SJCRH30 (cell line): ENCODE data around the gene FFAR1. TPM values are rescaled to one million over a fixed set of nuclear protein-coding genes. Genes with fewer than 3 reads are reported as not detected.

Experiments used
- DNase-seq, 2 experiments: peaks; one replicate each; pipeline ENCODE4 v3.0.0-alpha.2; 2015 to 2020
- H3K27ac ChIP-seq: fragments of 250-450 bp; sonication (Bioruptor Pico); 2 replicates; pipeline ENCODE4 v1.5.1; 2020; ENCODE audit warnings: mild to moderate bottlenecking, moderate library complexity
- H3K27me3 ChIP-seq: fragments of 250-450 bp; sonication (Bioruptor Pico); 2 replicates; pipeline ENCODE4 v1.5.1; 2020; ENCODE audit warnings: mild to moderate bottlenecking, moderate library complexity
- H3K36me3 ChIP-seq: fragments of 250-450 bp; sonication (Bioruptor Pico); 2 replicates; pipeline ENCODE4 v1.5.1; 2020; ENCODE audit warnings: mild to moderate bottlenecking, moderate library complexity
- H3K4me1 ChIP-seq: fragments of 250-450 bp; sonication (Bioruptor Pico); 2 replicates; pipeline ENCODE4 v1.5.1; 2020; ENCODE audit warnings: mild to moderate bottlenecking, moderate library complexity
- H3K4me3 ChIP-seq: fragments of 250-450 bp; sonication (Bioruptor Pico); 2 replicates; pipeline ENCODE4 v1.5.1; 2020; ENCODE audit warnings: mild to moderate bottlenecking, moderate library complexity
- H3K9me3 ChIP-seq: fragments of 250-450 bp; sonication (Bioruptor Pico); replicated peaks from 2 replicates; pipeline ENCODE4 v1.5.1; 2020; ENCODE audit warnings: mild to moderate bottlenecking, moderate library complexity
- total RNA-seq: library from RNA; depleted of rRNA; stranded (reverse); fragments of >200 nt; shearing (Covaris generic); gene quantifications from 2 replicates; pipeline ENCODE4 v1.2.3, GENCODE V29; 2014

The FFAR1 gene
- total RNA-seq, 1 experiment from 2014 or later: not detected

- no peaks in the 10 kb centered on the region for H3K9me3 ChIP-seq
- H3K4me3 ChIP-seq: no peak overlapping the region
- no peak overlapping the region for H3K27ac ChIP-seq
- H3K4me1 ChIP-seq: peaks cover 7% of the 10 kb centered on the region; the same call in 1 of the 2 replicates
- no peaks in the 10 kb centered on the region for H3K27me3 ChIP-seq
- no peaks in the 10 kb centered on the region for H3K36me3 ChIP-seq
- no peak for DNase-seq
These were observed 37.4 kb upstream of the FFAR1 start for GRCh38 chr19:35310331-35310730.

DNA sequence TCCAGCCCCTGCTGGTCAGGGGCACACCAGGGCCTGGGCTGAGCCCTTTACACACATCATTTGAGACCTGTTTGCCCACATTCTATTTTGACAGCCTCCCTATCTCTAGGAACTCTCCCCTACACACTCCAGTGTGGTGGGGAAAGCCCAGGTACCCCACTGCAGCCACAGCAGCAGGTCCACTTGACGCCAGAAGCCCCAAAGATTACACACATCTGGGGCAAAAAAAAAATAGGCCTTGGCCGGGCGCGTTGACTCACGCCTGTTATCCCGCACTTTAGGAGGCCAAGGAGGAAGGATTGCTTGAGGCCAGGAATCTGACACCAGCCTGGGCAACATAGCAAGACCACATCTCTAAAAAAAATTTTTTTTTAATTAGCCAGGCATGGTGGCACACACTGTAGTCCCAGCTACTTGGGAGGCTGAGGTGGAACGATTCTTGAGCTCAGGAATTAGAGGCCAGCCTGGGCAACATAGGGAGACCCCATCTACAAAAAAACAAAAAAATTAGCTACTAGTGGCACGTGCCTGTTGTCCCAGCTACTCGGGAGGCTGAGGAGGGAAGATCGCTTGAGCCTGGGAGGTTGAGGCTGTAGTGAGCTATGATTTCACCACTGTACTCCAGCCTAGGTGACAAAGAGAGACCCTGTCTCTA is 36.8 kb upstream of the FFAR1 start:
- DNase-seq: no peak
- no peaks in the 10 kb centered on the region for H3K36me3 ChIP-seq
- H3K27me3 ChIP-seq: no peaks in the 10 kb centered on the region
- peaks cover 7% of the 10 kb centered on the region; the same call in 1 of the 2 replicates for H3K4me1 ChIP-seq
- H3K27ac ChIP-seq: no peak overlapping the region
- no peak overlapping the region for H3K4me3 ChIP-seq
- H3K9me3 ChIP-seq: no peaks in the 10 kb centered on the region

DNA sequence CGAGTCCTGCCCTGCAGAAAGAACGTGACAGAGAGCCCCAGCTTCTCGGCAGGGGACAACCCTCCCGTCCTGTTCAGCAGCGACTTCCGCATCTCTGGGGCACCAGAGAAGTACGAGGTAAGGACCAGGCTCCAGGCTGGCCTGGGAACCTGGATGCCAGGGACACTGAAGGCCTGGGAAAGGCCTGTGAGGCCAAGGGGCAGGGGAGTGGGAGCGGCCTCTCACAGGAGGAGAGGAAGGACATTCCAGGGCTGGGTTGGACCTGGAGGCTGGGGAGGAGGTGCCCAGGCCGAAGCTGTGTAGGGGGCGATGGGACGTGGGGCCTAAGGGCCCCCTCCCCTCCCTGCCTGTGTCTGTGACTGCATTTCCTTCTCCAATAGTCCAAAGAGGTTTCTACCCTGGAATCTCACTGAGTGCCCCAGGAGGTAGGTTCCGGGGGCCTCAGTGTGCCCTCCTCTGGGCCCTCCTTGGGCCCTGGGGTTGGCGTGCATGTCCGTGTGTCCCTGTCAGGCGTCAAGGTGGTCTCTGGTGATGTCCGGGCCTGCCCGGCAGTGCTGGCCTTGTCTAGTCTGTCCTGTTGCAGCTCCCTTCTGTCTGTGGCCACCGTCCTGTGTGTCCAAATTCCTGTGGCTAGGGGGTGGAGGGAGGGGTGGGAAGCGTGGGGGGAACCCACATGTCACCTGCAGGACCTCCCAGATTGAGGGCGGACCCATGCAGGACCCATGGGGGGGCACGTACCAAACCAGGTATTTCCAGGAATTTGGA is 35.6 kb upstream of the FFAR1 start:
- Histone ChIP-seq H3K4me1 (peaks cover 7% of the 10 kb centered on the region; the same call in 1 of the 2 replicates), H3K27ac (no peak overlapping the region)

DNA sequence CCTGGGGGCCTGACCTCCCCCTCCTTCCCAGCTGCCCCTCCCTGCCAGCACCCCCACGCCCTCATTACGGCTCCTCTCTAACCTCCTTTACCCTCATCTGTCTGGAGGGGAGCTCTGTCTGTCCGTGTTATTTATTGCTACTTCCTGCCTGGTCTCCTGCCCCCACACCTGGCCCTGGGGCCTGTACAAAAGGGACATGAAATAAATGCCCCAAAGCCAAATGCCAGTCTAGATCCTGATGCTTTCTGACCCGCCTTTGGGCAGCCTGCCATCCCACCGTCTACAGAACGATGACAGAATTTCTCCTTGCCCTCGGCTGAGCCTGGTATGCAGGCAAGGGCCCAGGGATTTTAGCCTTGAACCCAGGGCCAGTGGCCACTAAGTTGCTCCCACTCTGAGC is 34.1 kb upstream of the FFAR1 start:
- H3K4me1 ChIP-seq: peaks cover 7% of the 10 kb centered on the region; the same call in 1 of the 2 replicates
- H3K9me3 ChIP-seq: no peaks in the 10 kb centered on the region
- H3K36me3 ChIP-seq: no peaks in the 10 kb centered on the region
- H3K4me3 ChIP-seq: no peak overlapping the region
- H3K27me3 ChIP-seq: no peaks in the 10 kb centered on the region
- H3K27ac ChIP-seq: no peak overlapping the region
- no peak for DNase-seq

More for the DNA sequence above, 35.6 kb upstream of the FFAR1 start:
- no peak for DNase-seq
- Histone ChIP-seq H3K4me3 (no peak overlapping the region), H3K36me3 (no peaks in the 10 kb centered on the region), H3K9me3 (no peaks in the 10 kb centered on the region), H3K27me3 (no peaks in the 10 kb centered on the region)

DNA sequence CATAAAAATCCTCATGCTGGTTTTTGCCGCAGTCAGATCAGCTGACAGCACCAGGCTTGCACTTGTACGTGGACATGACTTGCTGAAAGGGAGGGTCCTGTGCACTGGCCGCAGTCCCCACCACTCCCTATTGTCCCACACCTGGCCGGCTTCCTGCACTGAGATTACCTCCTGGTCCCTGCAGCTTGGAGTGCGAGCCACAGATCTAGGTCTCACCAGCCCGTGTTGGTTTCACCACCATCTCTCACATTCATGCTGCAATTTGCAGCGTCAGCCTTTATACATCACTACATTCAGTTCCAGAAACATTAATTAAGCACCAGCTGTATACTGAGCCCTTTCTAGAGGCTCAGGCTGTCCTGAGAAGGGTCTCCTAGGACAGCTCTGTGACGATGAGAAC is 33.7 kb upstream of the FFAR1 start:
- no peak for DNase-seq
- H3K4me1 ChIP-seq: peaks cover 7% of the 10 kb centered on the region; the same call in 1 of the 2 replicates
- H3K4me3 ChIP-seq: no peak overlapping the region
- no peaks in the 10 kb centered on the region for H3K9me3 ChIP-seq
- H3K27ac ChIP-seq: no peak overlapping the region
- no peaks in the 10 kb centered on the region for H3K27me3 ChIP-seq
- no peaks in the 10 kb centered on the region for H3K36me3 ChIP-seq

GRCh38 chr19:35314858-35315470 is 32.7 kb upstream of the FFAR1 start:
- H3K9me3 ChIP-seq: no peaks in the 10 kb centered on the region
- no peaks in the 10 kb centered on the region; the same call in 1 of the 2 replicates for H3K4me1 ChIP-seq
- no peak overlapping the region for H3K27ac ChIP-seq
- no peak for DNase-seq
- H3K4me3 ChIP-seq: no peak overlapping the region
- no peaks in the 10 kb centered on the region for H3K36me3 ChIP-seq
- H3K27me3 ChIP-seq: no peaks in the 10 kb centered on the region

DNA sequence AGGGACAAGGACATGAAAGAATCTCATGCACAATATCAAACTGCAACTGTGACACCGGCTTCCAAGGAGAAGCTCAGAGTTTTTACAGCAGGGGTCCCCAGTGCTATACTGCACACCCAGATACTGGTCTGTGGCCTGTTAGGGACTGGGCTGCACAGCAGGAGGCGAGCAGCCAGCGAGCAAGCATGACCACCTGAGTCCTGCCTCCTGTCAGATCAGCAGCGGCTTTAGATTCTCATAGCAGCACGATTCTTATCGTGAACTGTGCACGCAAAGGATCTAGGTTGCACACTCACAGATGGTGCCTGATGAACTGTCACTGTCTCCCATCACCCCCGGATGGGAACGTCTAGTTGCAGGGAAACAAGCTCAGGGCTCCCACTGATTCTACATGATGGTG is 31.8 kb upstream of the FFAR1 start:
- Histone ChIP-seq H3K4me1 (no peaks in the 10 kb centered on the region; the same call in 1 of the 2 replicates), H3K9me3 (no peaks in the 10 kb centered on the region), H3K27ac (no peak overlapping the region), H3K27me3 (no peaks in the 10 kb centered on the region), H3K36me3 (no peaks in the 10 kb centered on the region), H3K4me3 (no peak overlapping the region)
- DNase-seq: no peak

GRCh38 chr19:35316560-35316959 is 31.1 kb upstream of the FFAR1 start:
- H3K27ac ChIP-seq: no peak overlapping the region
- no peaks in the 10 kb centered on the region for H3K36me3 ChIP-seq
- H3K27me3 ChIP-seq: no peaks in the 10 kb centered on the region
- H3K4me1 ChIP-seq: no peaks in the 10 kb centered on the region; the same call in 1 of the 2 replicates
- H3K4me3 ChIP-seq: no peak overlapping the region
- DNase-seq: no peak
- H3K9me3 ChIP-seq: no peaks in the 10 kb centered on the region

- no peak overlapping the region for H3K27ac ChIP-seq
- H3K36me3 ChIP-seq: no peaks in the 10 kb centered on the region
- H3K4me1 ChIP-seq: no peaks in the 10 kb centered on the region; the same call in 1 of the 2 replicates
- no peak overlapping the region for H3K4me3 ChIP-seq
- H3K9me3 ChIP-seq: no peaks in the 10 kb centered on the region
- no peak for DNase-seq
- H3K27me3 ChIP-seq: no peaks in the 10 kb centered on the region
These were observed 30.1 kb upstream of the FFAR1 start for GRCh38 chr19:35317464-35318043.

GRCh38 chr19:35318679-35319448 is 28.8 kb upstream of the FFAR1 start:
- Histone ChIP-seq H3K36me3 (no peaks in the 10 kb centered on the region), H3K9me3 (no peaks in the 10 kb centered on the region), H3K27ac (no peak overlapping the region), H3K27me3 (no peaks in the 10 kb centered on the region), H3K4me3 (no peak overlapping the region), H3K4me1 (no peaks in the 10 kb centered on the region; the same call in 1 of the 2 replicates)
- no peak for DNase-seq

- DNase-seq: no peak
- Histone ChIP-seq H3K27ac (no peak overlapping the region), H3K4me3 (no peak overlapping the region), H3K36me3 (no peaks in the 10 kb centered on the region), H3K27me3 (no peaks in the 10 kb centered on the region), H3K9me3 (no peaks in the 10 kb centered on the region), H3K4me1 (no peaks in the 10 kb centered on the region; the same call in 1 of the 2 replicates)
These were observed 27.5 kb upstream of the FFAR1 start for GRCh38 chr19:35320065-35320713.

DNA sequence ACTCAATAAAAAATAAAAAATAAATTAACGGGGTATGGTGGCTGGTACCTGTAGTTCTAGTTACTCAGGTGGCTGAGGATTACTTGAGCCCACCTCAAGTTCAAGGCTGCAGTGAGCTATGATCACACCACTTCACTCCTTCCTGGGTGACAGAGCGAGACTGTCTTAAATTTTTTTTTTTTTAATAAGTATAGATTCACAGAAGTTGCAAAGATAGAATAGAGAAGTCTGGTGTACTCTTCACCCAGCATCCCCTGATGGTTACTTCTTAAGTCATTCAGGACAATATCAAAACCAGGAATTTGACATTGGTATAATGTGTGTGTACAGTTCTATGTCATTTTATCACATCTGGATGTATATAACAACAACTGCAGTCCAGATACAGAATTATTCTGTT is 26.4 kb upstream of the FFAR1 start:
- Histone ChIP-seq H3K27me3 (peaks cover 4% of the 10 kb centered on the region; the same call in 1 of the 2 replicates), H3K27ac (no peak overlapping the region)

DNA sequence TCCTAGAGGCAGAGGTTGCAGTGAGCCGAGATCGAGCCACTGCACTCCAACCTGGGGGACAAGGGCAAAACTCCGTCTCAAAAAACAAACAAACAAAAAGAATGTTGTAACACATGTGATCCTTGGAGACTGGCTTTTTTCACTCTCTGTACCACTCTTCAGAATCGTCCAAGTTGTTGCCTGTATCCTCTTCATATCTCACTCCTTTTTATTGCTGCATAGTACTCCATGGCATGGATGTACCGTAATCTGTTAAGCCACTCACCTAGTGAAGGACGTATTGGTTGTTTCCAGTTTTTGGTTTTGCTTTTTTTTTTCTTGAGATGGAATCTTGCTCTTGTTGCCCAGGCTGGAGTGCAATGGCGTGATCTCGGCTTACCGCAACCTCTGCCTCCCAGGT is 25.7 kb upstream of the FFAR1 start:
- Histone ChIP-seq H3K27me3 (peaks cover 4% of the 10 kb centered on the region; the same call in 1 of the 2 replicates), H3K4me1 (no peaks in the 10 kb centered on the region; the same call in 1 of the 2 replicates), H3K9me3 (no peaks in the 10 kb centered on the region), H3K4me3 (no peak overlapping the region), H3K27ac (no peak overlapping the region), H3K36me3 (no peaks in the 10 kb centered on the region)
- no peak for DNase-seq

More for the DNA sequence above, 26.4 kb upstream of the FFAR1 start:
- H3K4me1 ChIP-seq: no peaks in the 10 kb centered on the region; the same call in 1 of the 2 replicates
- no peak overlapping the region for H3K4me3 ChIP-seq
- no peaks in the 10 kb centered on the region for H3K36me3 ChIP-seq
- H3K9me3 ChIP-seq: no peaks in the 10 kb centered on the region
- no peak for DNase-seq

DNA sequence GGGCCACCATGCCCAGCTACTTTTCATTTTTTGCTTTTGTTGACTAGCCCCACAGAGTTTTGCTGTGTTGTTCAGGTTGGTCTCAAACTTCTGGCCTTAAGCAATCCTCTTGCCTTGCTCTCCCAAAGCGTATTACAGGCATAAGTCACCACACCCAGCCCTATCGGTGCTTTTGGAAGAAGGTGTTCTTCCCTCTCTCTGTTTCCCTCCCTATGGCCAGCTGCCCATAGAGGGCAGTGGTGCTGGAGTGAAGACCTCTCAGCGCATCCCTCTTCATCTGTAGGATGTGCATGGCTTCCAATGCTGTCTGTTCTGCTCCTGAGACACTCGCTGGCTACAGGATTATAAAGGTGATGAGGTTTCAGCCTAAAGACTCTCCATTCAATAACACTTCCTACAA is 20.1 kb upstream of the FFAR1 start:
- H3K36me3 ChIP-seq: no peaks in the 10 kb centered on the region
- H3K4me3 ChIP-seq: no peak overlapping the region
- no peak overlapping the region for H3K27ac ChIP-seq
- H3K27me3 ChIP-seq: peaks cover 4% of the 10 kb centered on the region; the same call in 1 of the 2 replicates
- DNase-seq: no peak
- H3K9me3 ChIP-seq: no peaks in the 10 kb centered on the region
- H3K4me1 ChIP-seq: no peaks in the 10 kb centered on the region
